ENCODE measurements around the gene UNC13B.

The UNC13B gene

DNA sequence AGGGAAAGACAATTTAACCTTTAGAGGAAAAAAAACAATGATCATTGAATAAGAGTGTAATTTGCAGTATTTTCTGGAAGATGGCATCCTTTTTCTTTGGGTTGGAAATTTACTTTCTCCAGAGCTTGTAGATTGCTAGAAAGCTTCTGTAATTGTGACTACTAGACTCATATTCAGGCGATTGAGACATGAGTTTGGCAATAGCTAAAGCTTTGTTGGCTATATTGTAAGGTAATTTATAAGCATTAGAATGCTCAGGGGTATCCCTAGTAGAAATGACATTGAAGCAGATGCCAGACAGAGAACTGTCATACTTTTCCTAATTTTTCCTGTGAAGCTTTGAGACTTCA is 115.3 kb downstream of the UNC13B start:
- DNase-seq (ENCODE audit: low read depth, low spot score), result no peak

DNA sequence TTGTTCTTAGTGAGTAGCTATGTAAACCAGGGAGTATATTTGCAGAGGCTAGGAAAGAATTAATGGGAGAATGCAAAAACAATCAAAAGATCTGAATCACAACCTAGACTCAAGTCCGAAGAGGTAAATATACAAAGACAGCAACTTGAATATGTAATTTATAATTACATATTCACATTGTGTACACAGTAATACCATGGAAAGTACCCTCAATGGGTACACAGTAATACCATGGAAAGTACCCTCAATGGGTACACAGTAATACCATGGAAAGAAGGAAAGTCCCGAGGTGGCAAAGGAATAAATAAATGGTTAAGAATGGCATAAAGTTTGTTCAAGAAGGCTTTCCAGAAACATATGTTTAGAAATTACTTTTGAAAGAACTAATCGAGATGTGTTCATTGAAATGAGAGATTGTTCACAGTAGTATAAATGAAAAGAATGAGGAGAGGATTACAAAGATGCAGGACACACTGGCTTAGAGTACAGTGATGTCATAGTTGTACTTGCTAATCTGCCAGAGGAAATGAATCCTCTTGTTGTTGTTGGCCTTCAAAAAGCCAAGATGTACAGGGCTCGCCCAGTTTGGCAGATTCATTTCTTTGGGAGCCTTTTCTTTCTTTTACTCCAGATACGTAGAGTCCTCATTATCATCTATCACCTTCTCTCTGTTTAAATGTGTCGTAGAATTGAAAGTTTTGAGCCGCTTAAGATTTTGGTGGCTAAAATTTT is 116.0 kb downstream of the UNC13B start:
- DNase-seq (ENCODE audit: low read depth, low spot score), result no peak

DNA sequence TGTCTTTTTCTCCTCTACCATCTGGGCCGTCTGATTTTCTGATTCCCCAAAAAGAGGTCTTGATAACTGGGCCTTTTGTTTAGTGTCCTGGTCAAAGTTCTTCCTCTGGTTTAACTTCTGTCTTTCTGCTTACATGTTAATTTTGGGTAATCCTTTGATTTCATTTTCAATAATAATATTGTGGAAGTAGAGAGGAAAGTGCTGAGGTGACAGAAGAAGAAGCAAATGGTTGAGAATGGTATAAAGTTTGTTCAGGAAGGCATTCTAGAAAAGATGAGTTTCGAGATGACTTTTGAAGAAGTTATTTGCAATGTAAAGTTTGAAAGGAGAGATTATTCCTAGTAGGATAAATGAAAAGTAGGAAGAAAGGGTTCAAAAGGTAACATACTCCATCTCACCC is 118.1 kb downstream of the UNC13B start:
- DNase-seq (ENCODE audit: low read depth, low spot score), result no peak

GRCh38 chr9:35280399-35280798 is 118.6 kb downstream of the UNC13B start:
- DNase-seq (ENCODE audit: low read depth, low spot score), result no peak

GRCh38 chr9:35285731-35286130 is 123.9 kb downstream of the UNC13B start:
- no peak for DNase-seq (ENCODE audit: low read depth, low spot score)

GRCh38 chr9:35286381-35286780 is 124.6 kb downstream of the UNC13B start:
- DNase-seq (ENCODE audit: low read depth, low spot score), result no peak

DNA sequence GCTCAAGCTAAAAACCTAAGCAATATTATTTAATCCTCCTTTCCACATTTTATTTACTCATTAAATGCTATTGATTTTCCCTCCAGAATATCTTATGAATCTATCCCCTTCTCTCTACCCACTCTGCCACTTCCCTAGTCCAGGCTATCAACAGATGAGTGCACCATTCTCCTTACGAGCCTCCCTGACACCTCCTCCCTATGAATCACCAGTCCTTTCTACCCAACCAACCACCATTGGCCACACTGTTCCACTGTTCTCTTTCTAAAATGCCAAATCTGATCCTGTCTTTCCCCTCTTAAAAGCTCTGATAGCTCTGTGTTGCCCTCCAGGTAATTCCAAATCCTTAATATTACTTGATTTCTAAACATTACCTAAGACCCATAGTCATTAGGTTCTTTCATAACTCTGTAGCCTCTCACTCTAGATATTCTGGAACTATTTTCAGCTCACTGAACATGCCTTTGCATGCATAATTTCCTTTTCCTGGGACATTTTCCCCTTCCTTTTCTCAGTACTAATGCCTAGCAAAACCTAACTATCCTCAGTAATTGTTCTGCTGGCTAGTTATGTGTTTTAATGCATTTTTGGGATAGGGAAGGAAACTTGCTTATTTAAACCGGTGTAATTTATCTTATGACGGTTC is 126.3 kb downstream of the UNC13B start:
- no peak for DNase-seq (ENCODE audit: low read depth, low spot score)

DNA sequence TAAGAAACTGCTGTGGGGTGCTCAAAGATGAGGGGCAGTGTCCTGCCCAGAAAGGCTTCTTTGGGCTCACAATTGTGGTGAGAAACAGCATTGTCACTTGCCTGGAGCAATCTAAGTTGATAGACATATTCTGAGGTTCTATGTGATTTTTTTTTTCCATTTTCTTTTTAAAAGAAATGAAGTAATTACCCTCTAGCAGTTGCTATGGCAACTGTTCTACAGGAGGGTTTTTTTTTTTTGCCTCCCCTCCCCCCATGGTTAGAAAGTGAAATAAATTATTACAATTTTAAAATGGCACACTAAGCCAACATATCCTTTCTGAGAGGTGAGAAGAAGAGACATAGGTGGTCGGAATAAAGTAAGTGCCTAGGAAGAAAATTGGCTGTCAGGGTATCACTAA is 127.0 kb downstream of the UNC13B start:
- DNase-seq (ENCODE audit: low read depth, low spot score), result no peak

GRCh38 chr9:35293376-35293964 is 131.7 kb downstream of the UNC13B start:
- DNase-seq (ENCODE audit: low read depth, low spot score), result no peak

DNA sequence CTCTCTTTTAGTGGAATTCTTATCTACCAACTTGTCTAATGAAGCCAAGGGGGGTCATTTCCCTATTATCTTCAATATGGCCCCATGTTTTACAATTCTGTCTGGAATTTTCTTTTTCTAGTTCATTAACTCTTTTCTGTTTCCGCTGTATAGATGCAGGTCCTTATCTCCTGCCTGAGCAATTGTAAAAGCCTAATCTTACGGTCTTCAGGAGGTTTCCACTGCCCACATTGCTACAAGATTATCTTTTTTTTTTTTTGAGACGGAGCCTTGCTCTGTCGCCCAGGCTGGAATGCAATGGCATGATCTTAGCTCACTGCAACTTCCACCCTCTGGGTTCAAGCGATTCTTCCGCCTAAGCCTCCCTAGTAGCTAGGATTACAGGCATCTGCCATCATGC is 132.3 kb downstream of the UNC13B start:
- no peak for DNase-seq (ENCODE audit: low read depth, low spot score)

DNA sequence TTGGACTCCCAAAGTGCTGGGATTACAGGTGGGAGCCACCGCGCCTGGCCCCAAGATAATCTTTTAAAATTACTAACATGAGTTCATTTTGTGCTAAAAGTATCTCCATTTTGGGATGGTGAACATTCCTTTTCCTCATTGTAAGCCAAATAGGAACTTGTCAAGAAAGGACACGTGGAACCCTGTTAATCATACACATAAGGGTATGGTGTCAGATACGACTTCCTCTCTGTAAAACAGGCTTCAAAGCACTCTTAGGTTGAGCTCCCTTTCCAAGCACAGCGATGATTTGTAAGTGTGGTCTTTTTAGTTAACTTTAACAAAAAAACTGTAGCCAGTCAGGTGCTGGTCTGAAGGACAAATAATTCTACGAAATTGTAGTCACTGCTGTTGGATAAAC is 132.7 kb downstream of the UNC13B start:
- DNase-seq (ENCODE audit: low read depth, low spot score), result no peak

- DNase-seq (ENCODE audit: low read depth, low spot score), result no peak
Measured at GRCh38 chr9:35295369-35296036, 133.7 kb downstream of the UNC13B start.

- no peak for DNase-seq (ENCODE audit: low read depth, low spot score)
Measured at GRCh38 chr9:35303567-35303966, 141.8 kb downstream of the UNC13B start.

- no peak for DNase-seq (ENCODE audit: low read depth, low spot score)
Measured at GRCh38 chr9:35306283-35306682, 144.5 kb downstream of the UNC13B start.

DNA sequence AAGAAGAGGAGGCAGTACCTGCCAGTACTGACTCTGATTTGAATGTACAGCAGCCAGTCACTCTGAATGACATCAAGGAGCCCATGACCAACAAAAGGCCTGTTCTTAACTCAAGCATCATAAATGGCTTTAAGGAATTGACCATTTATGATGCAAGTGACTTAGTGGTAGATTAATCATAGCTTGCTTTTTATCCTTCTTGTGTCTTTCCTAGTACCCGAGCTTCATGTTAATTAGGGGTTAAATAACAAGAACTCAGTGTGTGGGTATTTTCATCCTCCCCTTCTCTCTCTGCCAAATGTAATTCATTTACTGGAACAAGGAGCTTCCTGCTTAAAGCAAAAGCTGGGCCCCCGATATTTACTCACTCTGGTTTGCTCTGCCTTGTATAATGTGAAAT is 146.5 kb downstream of the UNC13B start:
- no peak for DNase-seq (ENCODE audit: low read depth, low spot score)

GRCh38 chr9:35311891-35312639 is 150.3 kb downstream of the UNC13B start:
- no peak for DNase-seq (ENCODE audit: low read depth, low spot score)

GRCh38 chr9:35313460-35313859 is 151.7 kb downstream of the UNC13B start:
- DNase-seq (ENCODE audit: low read depth, low spot score), result no peak

- DNase-seq (ENCODE audit: low read depth, low spot score), result no peak
Measured at GRCh38 chr9:35313916-35314315, 152.1 kb downstream of the UNC13B start.

- no peak for DNase-seq (ENCODE audit: low read depth, low spot score)
Measured at GRCh38 chr9:35318741-35319140, 156.9 kb downstream of the UNC13B start.

GRCh38 chr9:35322075-35322885 is 160.5 kb downstream of the UNC13B start:
- no peak for DNase-seq (ENCODE audit: low read depth, low spot score)

DNA sequence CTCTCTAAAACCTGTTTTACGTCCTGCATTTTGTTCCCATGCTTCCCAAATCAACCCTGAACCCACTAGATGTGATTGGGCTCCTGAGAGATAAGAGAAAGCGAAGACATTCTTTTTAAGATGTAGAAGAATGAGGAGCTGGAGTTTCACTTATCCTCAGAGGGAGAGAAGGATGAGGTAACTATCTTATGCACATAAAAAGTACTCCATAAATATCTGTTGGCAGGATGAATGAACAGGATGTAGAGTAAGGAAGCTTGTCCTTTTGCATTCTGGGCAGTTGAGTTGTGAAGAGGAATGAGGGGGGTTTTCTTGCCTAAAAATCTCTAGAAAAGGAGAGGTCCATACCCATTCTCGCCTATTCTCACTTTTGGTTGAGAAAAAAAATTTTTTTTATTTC is 163.2 kb downstream of the UNC13B start:
- no peak for DNase-seq (ENCODE audit: low read depth, low spot score)

Measured in iPS DF 19.7 (cell line).